HAP-1 (cell line): ENCODE results near the gene ARHGAP5.

Experiments
- DNase-seq, 2 experiments: peaks; one replicate each; pipeline ENCODE4 v3.0.0-alpha.2; 2016 to 2020; ENCODE audit warnings: low spot score in 2 of 2
- H3K27me3 ChIP-seq: fragments of 250-450 bp; sonication (Bioruptor Pico); 2 replicates; pipeline ENCODE4 v1.5.1; 2020; ENCODE audit warnings: low read depth, mild to moderate bottlenecking, moderate library complexity
- H3K36me3 ChIP-seq: fragments of 250-450 bp; sonication (Bioruptor Pico); replicated peaks from 2 replicates; pipeline ENCODE4 v1.5.1; 2020; ENCODE audit warnings: mild to moderate bottlenecking
- H3K4me1 ChIP-seq: fragments of 250-450 bp; sonication (Bioruptor Pico); 2 replicates; pipeline ENCODE4 v1.5.1; 2020; ENCODE audit warnings: mild to moderate bottlenecking
- H3K4me3 ChIP-seq: fragments of 250-450 bp; sonication (Bioruptor Pico); 2 replicates; pipeline ENCODE4 v1.5.1; 2020; ENCODE audit warnings: mild to moderate bottlenecking, moderate library complexity
- H3K9me3 ChIP-seq: fragments of 250-450 bp; sonication (Bioruptor Pico); 2 replicates; pipeline ENCODE4 v1.5.1; 2020; ENCODE audit warnings: mild to moderate bottlenecking, moderate library complexity
- in situ Hi-C: fragments of 300-500 bp; cut with MboI; formaldehyde crosslinking; loops from 3 replicates; pipeline ENCODE4 v1.14.3; 2020; ENCODE audit warnings: low sequenced_read_pairs, inconsistent platforms, mixed read lengths

Gene ARHGAP5

DNA sequence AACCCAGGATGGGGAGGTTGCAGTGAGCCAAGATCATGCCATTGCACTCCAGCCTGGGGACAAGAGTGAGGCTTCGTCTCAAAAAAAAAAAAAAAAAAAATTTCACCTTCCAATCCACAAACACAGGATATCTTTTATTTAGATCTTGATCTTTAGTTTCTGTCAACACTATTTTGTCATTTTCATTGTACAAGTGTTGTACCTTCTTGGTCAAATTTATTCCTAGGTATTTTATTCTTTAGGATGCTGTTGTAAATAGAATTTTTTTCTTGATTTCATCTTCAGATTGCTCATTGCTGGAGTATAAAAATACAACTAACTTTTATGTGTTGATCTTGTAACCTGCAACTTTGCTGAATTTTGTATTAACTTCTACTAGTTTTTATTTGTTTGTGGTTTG lies 60.8 kb downstream of the ARHGAP5 start:
- in situ Hi-C loops, result no loop called here
- DNase-seq, result no peak

DNA sequence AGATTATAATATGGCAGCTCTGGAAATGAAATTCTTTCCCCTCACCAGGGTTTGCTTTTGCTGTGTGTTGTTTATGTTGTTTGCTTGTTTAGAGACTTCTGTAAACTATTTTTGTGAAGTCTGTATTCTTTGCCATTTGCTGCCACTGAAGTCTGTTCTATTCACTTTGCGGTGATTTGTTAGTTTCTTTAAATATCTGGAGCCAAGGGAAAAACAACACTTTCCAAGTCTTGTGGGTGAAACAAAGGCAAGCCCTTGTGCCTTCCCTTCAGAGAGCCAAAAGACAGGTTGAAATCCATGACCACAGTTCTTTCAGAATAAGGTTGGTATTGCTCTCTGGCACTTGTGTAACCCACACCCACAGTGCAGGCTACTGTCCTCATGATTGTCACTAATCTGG lies 65.2 kb downstream of the ARHGAP5 start:
- 0 out of 2 replicates have a peak, but pooled peaks cover 4% of the 10 kb centered on the region for H3K9me3 ChIP-seq
- no peak overlapping the region for H3K4me3 ChIP-seq
- peaks cover 11% of the 10 kb centered on the region for H3K36me3 ChIP-seq
- in situ Hi-C loops, result no loop called here
- H3K27me3 ChIP-seq, result no peaks in the 10 kb centered on the region
- H3K4me1 ChIP-seq, result peaks cover 6% of the 10 kb centered on the region
- no peak for DNase-seq

More for the DNA sequence above, 60.8 kb downstream of the ARHGAP5 start:
- H3K4me1 ChIP-seq, result peaks cover 16% of the 10 kb centered on the region
- no peaks in the 10 kb centered on the region for H3K27me3 ChIP-seq
- H3K4me3 ChIP-seq, result no peak overlapping the region
- H3K9me3 ChIP-seq, result 0 out of 2 replicates have a peak, but pooled peaks cover 4% of the 10 kb centered on the region
- H3K36me3 ChIP-seq, result peaks cover 11% of the 10 kb centered on the region

DNA sequence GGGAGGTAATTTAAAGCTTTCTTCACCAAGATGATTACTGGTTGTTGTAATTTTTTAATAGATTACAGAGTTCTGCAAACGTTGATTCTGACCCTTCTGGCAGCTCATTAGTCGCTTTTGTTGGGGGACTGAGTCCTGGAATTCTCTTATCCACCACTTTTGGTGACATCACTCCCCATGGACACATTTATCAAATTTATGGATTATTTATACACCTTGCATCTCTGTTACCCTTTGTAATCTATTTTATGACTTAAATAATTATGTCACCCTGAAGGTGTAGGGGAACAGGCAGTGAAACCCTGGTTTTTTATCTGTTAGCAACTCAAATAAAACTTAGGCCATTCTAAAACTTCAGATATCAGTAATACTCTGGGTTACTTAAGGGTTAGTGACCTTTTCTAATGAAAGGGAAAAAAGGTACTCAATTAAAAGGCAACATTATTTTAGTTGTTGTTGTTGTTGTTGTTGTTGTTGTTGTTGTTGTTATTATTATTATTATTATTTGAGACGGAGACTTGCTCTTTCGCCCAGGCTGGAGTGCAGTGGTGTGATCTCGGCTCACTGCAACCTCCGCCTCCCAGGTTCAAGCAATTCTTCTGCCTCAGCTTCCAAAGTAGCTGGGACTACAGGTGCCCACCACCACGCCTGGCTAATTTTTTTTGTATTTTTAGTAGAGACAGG lies 65.8 kb downstream of the ARHGAP5 start:
- H3K27me3 ChIP-seq, result no peaks in the 10 kb centered on the region
- H3K9me3 ChIP-seq, result 0 out of 2 replicates have a peak, but pooled peaks cover 4% of the 10 kb centered on the region
- H3K4me3 ChIP-seq, result no peak overlapping the region
- H3K36me3 ChIP-seq, result peaks cover 14% of the 10 kb centered on the region
- H3K4me1 ChIP-seq, result peaks cover 6% of the 10 kb centered on the region
- in situ Hi-C loops, result no loop called here
- DNase-seq, result no peak

- DNase-seq, result no peak
- H3K9me3 ChIP-seq, result no peaks in the 10 kb centered on the region
- H3K4me1 ChIP-seq, result no peaks in the 10 kb centered on the region
- in situ Hi-C loops, result no loop called here
- no peaks in the 10 kb centered on the region for H3K27me3 ChIP-seq
- H3K4me3 ChIP-seq, result no peak overlapping the region
- peaks cover 43% of the 10 kb centered on the region for H3K36me3 ChIP-seq
Observed at GRCh38 chr14:32150392-32150791, 73.3 kb downstream of the ARHGAP5 start.

GRCh38 chr14:32166029-32166428 lies 88.9 kb downstream of the ARHGAP5 start:
- in situ Hi-C loops, result no loop called here
- H3K9me3 ChIP-seq, result no peaks in the 10 kb centered on the region
- no peak for DNase-seq
- no peaks in the 10 kb centered on the region for H3K36me3 ChIP-seq
- H3K27me3 ChIP-seq, result no peaks in the 10 kb centered on the region
- H3K4me3 ChIP-seq, result no peak overlapping the region
- no peaks in the 10 kb centered on the region for H3K4me1 ChIP-seq

DNA sequence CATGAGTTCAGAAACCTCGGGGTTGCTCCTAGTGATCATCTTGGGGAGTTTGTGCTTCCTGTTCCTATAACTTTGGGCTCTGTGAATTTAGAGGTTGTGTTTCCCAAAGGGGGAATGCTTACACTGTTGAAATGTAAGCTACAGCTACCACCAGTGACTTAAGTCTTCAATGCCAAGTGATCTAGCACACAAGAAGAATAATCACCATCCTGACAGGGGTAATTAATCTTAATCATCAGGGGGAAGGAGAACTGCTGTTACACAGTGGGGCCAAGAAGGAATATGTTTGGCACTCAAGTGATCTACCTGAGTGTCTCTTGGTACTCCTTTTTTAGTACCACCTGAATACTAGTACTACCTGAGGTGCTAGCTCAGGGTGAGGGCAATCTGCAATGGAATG lies 89.8 kb downstream of the ARHGAP5 start:
- Histone ChIP-seq H3K9me3 (no peaks in the 10 kb centered on the region), H3K4me3 (no peak overlapping the region), H3K36me3 (no peaks in the 10 kb centered on the region), H3K4me1 (no peaks in the 10 kb centered on the region), H3K27me3 (no peaks in the 10 kb centered on the region)
- DNase-seq, result no peak
- in situ Hi-C loops, result no loop called here

- Histone ChIP-seq H3K4me3 (no peak overlapping the region), H3K27me3 (no peaks in the 10 kb centered on the region), H3K36me3 (no peaks in the 10 kb centered on the region), H3K9me3 (no peaks in the 10 kb centered on the region), H3K4me1 (no peaks in the 10 kb centered on the region)
- in situ Hi-C loops, result no loop called here
- no peak for DNase-seq
Observed at GRCh38 chr14:32167907-32168306, 90.8 kb downstream of the ARHGAP5 start.

DNA sequence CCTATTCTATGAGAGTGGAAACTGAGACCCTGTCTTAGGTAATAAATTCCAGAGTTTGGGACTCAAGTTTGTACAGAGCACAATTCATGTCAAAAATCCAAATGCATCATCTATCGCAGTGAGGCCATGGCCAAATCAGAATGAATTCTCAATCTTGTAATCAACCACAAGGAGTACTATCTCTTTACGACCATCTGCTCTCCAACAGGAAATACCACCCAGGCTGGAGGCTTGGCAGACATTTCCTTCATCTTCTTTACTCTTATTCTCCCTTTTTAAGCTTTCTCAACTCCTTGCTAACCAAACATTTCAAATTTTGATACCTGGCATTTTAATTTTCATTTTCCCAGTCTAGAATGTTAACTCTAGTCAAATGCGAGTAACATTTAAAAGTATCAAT lies 92.1 kb downstream of the ARHGAP5 start:
- Histone ChIP-seq H3K4me3 (no peak overlapping the region), H3K36me3 (no peaks in the 10 kb centered on the region), H3K27me3 (no peaks in the 10 kb centered on the region), H3K9me3 (no peaks in the 10 kb centered on the region), H3K4me1 (no peaks in the 10 kb centered on the region)
- in situ Hi-C loops, result no loop called here
- no peak for DNase-seq

- no peaks in the 10 kb centered on the region for H3K4me1 ChIP-seq
- no peaks in the 10 kb centered on the region for H3K36me3 ChIP-seq
- no peaks in the 10 kb centered on the region for H3K27me3 ChIP-seq
- H3K9me3 ChIP-seq, result no peaks in the 10 kb centered on the region
- DNase-seq, result no peak
- in situ Hi-C loops, result no loop called here
- no peak overlapping the region for H3K4me3 ChIP-seq
Observed at GRCh38 chr14:32171469-32171868, 94.4 kb downstream of the ARHGAP5 start.

DNA sequence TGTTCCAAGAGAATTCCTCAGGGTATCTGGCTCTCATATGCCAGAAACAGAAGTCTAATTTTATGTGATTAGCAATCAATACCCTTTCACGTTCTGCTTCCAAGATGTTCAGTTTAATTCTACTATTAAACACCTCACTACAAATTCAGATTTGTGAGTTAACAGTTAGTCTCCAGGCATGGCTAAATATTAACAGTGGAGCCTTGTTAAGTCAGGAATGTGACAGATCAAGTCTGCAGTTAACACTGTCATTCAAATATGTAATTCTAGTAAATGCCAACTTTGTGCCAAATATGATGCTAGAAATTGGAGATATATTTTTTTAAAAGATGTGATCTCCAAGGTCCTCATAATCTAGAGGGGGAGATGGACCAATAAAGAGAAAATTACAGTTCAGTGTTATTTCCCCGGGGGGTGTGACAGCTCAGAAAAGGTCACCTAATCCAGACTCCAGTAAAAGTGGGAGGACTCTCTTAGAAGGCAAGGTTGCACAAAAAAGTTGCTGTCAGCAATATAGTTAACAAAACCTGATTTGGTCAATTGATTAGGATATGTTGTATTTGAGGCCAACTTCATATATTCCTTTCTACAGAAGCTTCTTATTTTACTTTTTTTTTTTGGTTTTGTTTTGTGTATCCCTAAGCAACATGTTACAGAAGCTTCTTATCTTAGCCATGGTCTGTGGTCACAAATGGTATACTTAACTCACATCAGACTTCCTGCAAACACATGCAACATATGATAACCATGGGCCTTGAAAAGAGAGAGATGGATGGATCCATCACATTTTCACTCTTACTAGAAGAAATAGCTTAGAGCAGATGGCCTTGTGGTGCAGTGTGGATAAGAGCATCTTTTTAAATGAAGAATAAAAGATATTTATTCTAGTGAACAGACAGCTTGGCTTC lies 106.3 kb downstream of the ARHGAP5 start:
- H3K4me3 ChIP-seq, result no peak overlapping the region
- no peaks in the 10 kb centered on the region for H3K4me1 ChIP-seq
- H3K27me3 ChIP-seq, result no peaks in the 10 kb centered on the region
- in situ Hi-C loops, result no loop called here
- no peak for DNase-seq
- no peaks in the 10 kb centered on the region for H3K36me3 ChIP-seq
- H3K9me3 ChIP-seq, result peaks cover 2% of the 10 kb centered on the region; the same call in 1 of the 2 replicates

DNA sequence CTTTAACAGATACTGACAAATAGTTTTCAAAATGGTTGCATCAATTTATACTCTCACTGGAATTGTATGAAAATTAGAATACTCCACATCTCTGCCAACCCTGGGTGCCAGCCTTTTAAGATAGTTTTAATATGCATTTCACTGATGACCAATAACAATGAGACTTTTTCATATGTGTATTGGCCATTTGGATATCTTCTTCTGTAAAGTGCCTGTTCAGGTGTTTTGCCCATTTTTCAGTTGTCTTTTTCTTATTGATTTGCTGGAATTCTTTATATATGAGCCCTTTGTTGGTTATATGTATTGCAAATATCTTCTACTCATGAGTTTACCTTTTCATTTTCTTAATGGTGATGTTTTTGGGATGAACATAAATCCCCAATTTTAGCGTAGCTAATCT lies 108.0 kb downstream of the ARHGAP5 start:
- Histone ChIP-seq H3K4me1 (no peaks in the 10 kb centered on the region), H3K4me3 (no peak overlapping the region), H3K9me3 (0 out of 2 replicates have a peak, but pooled peaks cover 2% of the 10 kb centered on the region), H3K27me3 (no peaks in the 10 kb centered on the region), H3K36me3 (no peaks in the 10 kb centered on the region)
- in situ Hi-C loops, result no loop called here
- DNase-seq, result no peak

GRCh38 chr14:32186248-32186647 lies 109.1 kb downstream of the ARHGAP5 start:
- Histone ChIP-seq H3K4me1 (no peaks in the 10 kb centered on the region), H3K27me3 (no peaks in the 10 kb centered on the region), H3K4me3 (no peak overlapping the region), H3K36me3 (no peaks in the 10 kb centered on the region), H3K9me3 (0 out of 2 replicates have a peak, but pooled peaks cover 2% of the 10 kb centered on the region)
- no peak for DNase-seq
- in situ Hi-C loops, result no loop called here

DNA sequence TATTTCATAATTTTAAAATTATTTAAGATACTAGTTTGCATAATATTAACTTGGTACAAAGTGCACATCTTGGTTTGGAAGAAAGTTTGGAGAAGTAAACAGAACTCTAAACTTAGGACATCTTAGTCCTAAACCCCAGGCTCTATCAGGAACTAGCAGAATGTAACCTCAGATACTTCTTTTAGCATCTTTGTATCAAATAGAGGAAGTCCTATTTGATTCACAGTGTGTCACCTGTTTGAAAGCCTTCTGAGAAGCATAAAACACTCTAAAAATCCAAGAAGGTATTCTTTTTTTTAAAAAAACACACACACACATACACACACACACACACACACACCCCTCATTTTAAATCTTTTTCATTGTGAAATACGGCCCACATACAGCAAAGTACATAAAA lies 112.7 kb downstream of the ARHGAP5 start:
- H3K4me1 ChIP-seq, result no peaks in the 10 kb centered on the region
- in situ Hi-C loops, result no loop called here
- peaks cover 2% of the 10 kb centered on the region; the same call in 1 of the 2 replicates for H3K27me3 ChIP-seq
- H3K9me3 ChIP-seq, result 0 out of 2 replicates have a peak, but pooled peaks cover under 1% of the 10 kb centered on the region
- no peaks in the 10 kb centered on the region for H3K36me3 ChIP-seq
- DNase-seq, result no peak
- H3K4me3 ChIP-seq, result no peak overlapping the region

GRCh38 chr14:32190673-32191072 lies 113.6 kb downstream of the ARHGAP5 start:
- Histone ChIP-seq H3K9me3 (no peaks in the 10 kb centered on the region), H3K27me3 (peaks cover 2% of the 10 kb centered on the region; the same call in 1 of the 2 replicates), H3K4me3 (no peak overlapping the region), H3K4me1 (no peaks in the 10 kb centered on the region), H3K36me3 (no peaks in the 10 kb centered on the region)
- in situ Hi-C loops, result no loop called here
- DNase-seq, result no peak
